ENCODE data around the gene ABCC10.
"Not testable (repeated sequence)": the region's sequence is repeated elsewhere in the genome, so short reads cannot be mapped to it uniquely, and the experiment has no call there.

Gene ABCC10

DNA sequence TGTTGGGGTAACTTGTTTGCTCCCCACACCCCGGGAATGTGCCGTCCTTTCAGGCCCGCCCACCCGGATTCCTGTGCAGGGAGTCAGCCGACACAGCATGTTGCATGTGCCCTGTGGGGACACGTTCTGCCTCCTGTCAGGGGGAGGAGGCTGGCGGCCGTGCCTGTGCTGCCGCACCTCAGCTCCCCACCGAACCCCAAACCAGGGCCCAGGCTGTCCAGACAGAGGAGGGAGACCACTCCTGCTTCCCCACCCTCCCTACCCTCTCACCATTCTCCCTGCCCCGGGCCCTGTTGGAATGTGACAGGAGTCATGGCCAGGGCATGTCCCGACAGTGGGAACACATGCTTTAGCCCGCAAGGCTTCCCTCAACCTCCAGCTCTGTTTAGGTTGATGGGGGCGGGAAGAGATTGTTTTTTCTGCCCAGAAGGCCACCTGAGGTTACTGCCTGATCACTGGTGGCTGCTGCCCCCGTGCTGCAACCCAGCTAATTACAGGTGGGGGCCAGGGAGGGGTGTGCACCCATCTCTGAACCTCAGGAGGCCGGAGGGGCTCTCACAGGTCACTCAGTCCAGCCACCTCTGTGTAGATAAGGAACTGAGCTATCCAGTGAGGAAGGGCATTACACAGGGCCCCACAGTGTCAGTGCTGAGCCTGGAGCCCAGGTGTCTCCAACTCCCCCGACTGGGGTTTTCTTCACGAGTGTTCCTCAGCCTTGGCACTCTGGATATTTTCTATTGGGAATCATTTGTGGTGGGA is 69.2 kb downstream of the ABCC10 start:
- peak overlapping the region; percentile 19; the same call in 1 of the 2 replicates for H3K4me3 ChIP-seq (ENCODE audit: low read depth, low read length)
- no peaks in the 10 kb centered on the region for H3K27me3 ChIP-seq (ENCODE audit: insufficient read depth, low read length)
- H2AFZ ChIP-seq (ENCODE audit: low read length, unreplicated experiment) = no peak overlapping the region
- H3K27ac ChIP-seq (ENCODE audit: low read depth, low read length) = peak overlapping the region; percentile 19
- H3K36me3 ChIP-seq (ENCODE audit: insufficient read depth, low read length) = peaks cover 8% of the 10 kb centered on the region
- H3K4me1 ChIP-seq (ENCODE audit: control insufficient read depth, insufficient read depth, low read length, unreplicated experiment) = peaks cover 59% of the 10 kb centered on the region
- H3K79me2 ChIP-seq (ENCODE audit: control insufficient read depth, insufficient read depth, low read length, unreplicated experiment) = peaks cover 22% of the 10 kb centered on the region

DNA sequence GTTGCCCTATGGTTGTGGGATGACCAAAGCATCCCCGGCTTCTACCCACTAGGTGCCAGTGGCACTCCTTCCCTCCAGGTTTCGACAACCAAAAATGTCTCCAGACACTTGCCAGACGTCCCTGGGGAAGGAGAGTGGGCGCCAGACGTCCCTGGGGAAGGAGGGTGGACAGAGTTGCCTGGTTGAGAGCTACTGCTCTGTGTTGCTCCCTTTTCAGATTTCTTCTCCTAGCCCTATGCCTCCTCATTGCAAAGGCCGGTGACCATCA is 69.7 kb downstream of the ABCC10 start:
- peaks cover 8% of the 10 kb centered on the region for H3K36me3 ChIP-seq (ENCODE audit: insufficient read depth, low read length)
- no peak overlapping the region for H3K4me3 ChIP-seq (ENCODE audit: low read depth, low read length)
- H3K27ac ChIP-seq (ENCODE audit: low read depth, low read length) = no peak overlapping the region
- no peak overlapping the region for H2AFZ ChIP-seq (ENCODE audit: low read length, unreplicated experiment)
- H3K79me2 ChIP-seq (ENCODE audit: control insufficient read depth, insufficient read depth, low read length, unreplicated experiment) = peaks cover 22% of the 10 kb centered on the region
- H3K4me1 ChIP-seq (ENCODE audit: control insufficient read depth, insufficient read depth, low read length, unreplicated experiment) = peaks cover 53% of the 10 kb centered on the region
- H3K27me3 ChIP-seq (ENCODE audit: insufficient read depth, low read length) = no peaks in the 10 kb centered on the region

DNA sequence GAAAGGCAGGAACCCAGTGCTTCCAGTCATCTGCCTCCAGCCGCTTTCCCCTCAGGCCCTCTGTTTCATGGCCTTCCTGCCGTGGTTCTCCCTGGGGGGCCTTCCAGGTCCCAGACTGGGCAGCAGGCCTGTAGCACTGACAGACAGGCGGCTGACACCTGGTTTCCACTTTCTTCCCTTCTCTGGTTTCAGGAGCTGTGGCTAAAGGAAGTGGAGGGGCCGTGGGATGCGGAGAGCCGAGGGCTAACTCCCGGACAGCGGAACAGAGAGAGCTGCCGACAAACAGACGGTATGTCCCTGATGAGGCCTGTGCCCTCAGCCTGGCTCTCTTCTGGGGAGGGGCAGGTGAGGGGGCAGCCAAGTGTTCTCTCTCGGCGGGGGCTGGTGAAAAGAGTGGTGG is 70.3 kb downstream of the ABCC10 start:
- H3K4me3 ChIP-seq (ENCODE audit: low read depth, low read length) = no peak overlapping the region
- H3K27me3 ChIP-seq (ENCODE audit: insufficient read depth, low read length) = no peaks in the 10 kb centered on the region
- H3K36me3 ChIP-seq (ENCODE audit: insufficient read depth, low read length) = peaks cover 8% of the 10 kb centered on the region
- peaks cover 19% of the 10 kb centered on the region for H3K79me2 ChIP-seq (ENCODE audit: control insufficient read depth, insufficient read depth, low read length, unreplicated experiment)
- no peak overlapping the region for H2AFZ ChIP-seq (ENCODE audit: low read length, unreplicated experiment)
- no peak overlapping the region for H3K27ac ChIP-seq (ENCODE audit: low read depth, low read length)
- H3K4me1 ChIP-seq (ENCODE audit: control insufficient read depth, insufficient read depth, low read length, unreplicated experiment) = peaks cover 47% of the 10 kb centered on the region

DNA sequence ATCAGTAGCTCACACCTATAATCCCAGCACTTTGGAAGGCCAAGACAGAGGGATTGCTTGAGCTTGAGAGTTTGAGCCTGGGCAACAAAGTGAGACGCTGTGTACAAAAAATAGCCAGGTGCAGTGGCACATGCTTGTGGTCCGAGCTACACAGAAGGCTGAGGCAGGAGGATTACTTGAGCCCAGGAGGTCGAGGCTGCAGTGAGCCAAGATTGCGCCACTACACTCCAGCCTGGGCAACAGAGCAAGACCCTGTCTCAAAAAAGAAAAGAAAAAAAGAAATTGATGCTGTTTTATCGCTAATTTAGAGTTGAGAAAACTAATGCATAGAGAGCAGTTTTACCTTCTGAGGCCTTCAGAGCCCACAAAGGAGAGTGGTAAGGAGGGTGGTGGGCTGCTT is 71.0 kb downstream of the ABCC10 start:
- peaks cover 41% of the 10 kb centered on the region for H3K4me1 ChIP-seq (ENCODE audit: control insufficient read depth, insufficient read depth, low read length, unreplicated experiment)
- not testable (repeated sequence) for H3K36me3 ChIP-seq (ENCODE audit: insufficient read depth, low read length)

DNA sequence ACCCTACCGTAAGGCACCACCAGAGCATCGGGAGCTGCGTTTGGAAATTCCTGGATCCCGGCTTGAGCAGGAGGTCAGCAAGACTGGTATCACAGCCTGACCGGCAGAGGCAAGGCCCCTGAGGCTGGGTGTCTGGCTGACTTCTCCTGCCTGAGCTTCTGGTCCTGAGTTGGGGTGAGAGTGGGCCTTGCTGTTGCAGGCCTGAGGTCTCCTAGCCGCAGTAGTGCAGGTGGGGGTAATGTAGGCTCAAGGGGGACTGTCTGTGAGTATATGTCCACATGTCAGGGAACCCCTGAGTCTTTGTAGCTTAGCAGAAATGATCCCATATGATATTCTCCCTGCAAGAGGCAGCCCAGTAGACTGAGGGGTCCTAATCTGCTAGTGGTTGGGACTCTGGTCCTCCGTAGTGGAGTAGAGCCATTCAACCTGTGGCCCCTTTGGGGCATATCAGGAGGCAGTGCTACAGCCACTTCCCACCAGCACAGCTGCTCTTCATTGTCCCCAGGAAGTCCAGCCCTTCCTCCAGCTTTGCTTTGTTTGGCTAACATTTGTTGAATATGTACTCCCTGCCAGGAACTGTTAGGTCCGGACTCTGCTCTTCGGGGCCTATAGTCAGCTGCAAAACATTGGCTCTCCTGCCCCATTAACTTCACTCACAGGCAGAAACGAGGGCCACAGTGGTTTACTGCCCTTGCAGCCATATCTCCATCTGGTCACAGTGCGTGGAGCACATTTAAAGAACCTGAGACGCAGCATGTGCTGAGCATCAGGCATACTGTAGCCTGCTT is 71.9 kb downstream of the ABCC10 start:
- H3K27ac ChIP-seq (ENCODE audit: low read depth, low read length) = no peak overlapping the region
- H3K79me2 ChIP-seq (ENCODE audit: control insufficient read depth, insufficient read depth, low read length, unreplicated experiment) = peaks cover 6% of the 10 kb centered on the region
- no peak overlapping the region for H2AFZ ChIP-seq (ENCODE audit: low read length, unreplicated experiment)
- H3K4me3 ChIP-seq (ENCODE audit: low read depth, low read length) = no peak overlapping the region
- peaks cover 8% of the 10 kb centered on the region for H3K36me3 ChIP-seq (ENCODE audit: insufficient read depth, low read length)
- no peaks in the 10 kb centered on the region for H3K27me3 ChIP-seq (ENCODE audit: insufficient read depth, low read length)
- peaks cover 32% of the 10 kb centered on the region for H3K4me1 ChIP-seq (ENCODE audit: control insufficient read depth, insufficient read depth, low read length, unreplicated experiment)

More for the DNA sequence above, 71.0 kb downstream of the ABCC10 start:
- H3K27ac ChIP-seq (ENCODE audit: low read depth, low read length); H3K4me3 ChIP-seq (ENCODE audit: low read depth, low read length); H2AFZ ChIP-seq (ENCODE audit: low read length, unreplicated experiment); H3K27me3 ChIP-seq (ENCODE audit: insufficient read depth, low read length): not testable (repeated sequence)
- peaks cover 13% of the 10 kb centered on the region for H3K79me2 ChIP-seq (ENCODE audit: control insufficient read depth, insufficient read depth, low read length, unreplicated experiment)

Data from ACC112 (cell line).